GM19099 (cell line): ENCODE data around the gene OR9G1.

ENCODE experiments used
- POLR2A ChIP-seq: IDR thresholded peaks from 3 replicates; pipeline ENCODE4 v1.6.1; 2011; ENCODE audit warnings: low read depth; ENCODE audit not compliant: insufficient read length; ENCODE audit errors: extremely low read depth

The OR9G1 gene, protein sequence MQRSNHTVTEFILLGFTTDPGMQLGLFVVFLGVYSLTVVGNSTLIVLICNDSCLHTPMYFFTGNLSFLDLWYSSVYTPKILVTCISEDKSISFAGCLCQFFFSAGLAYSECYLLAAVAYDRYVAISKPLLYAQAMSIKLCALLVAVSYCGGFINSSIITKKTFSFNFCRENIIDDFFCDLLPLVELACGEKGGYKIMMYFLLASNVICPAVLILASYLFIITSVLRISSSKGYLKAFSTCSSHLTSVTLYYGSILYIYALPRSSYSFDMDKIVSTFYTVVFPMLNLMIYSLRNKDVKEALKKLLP

DNA sequence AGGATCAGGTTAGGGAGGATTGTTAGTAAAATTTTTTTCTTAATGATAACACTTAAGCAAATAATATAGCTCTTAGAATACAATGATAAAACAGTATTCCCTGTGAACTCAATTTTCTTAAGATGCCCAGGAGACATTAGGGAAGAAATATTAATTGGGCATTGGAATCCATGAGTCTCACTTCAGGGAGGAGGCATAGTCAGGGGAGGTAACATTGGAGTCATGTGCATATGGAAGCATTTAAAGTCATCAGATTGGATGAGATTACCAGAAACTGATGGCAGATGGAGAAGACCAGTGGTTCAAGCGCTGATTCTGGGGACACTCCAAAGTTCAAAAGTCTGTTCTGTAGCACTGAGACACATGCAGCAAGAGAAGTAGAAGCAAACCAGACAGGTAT lies at the start of gene OR9G1:
Gene OR9G1 (plus strand): TSS at position 301 of the 400 bp plus-strand sequence. CDS start 1,293 bp downstream, outside the sequence.
- no peak for TF ChIP-seq POLR2A

DNA sequence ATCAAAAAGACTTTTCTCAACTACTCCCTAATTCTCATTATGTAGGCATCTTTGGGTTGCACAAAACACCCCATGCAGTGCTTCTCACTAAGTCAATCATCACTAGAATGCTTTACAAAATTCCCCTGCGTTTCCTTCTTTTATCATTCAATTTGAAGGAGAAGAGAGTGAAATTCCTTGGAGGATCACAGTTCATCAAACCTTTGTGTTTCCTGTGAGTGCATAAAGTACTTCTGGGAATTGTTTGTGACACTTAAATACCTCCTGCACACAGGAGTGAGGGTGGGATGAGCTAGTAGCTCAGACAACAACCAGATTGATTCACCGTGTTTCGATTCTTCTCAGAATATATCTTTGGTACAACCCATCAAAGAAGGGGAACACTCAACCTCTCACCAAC lies 39.1 kb upstream of the OR9G1 start:
- TF ChIP-seq POLR2A: no peak

GRCh38 chr11:56663386-56663785 lies 35.5 kb upstream of the OR9G1 start, which contains the start of gene OR5AR1:
Gene OR5AR1 (plus strand): TSS chr11:56663686. CDS start chr11:56663686, 0 bp downstream.
- no peak for TF ChIP-seq POLR2A

- TF ChIP-seq POLR2A: no peak
Measured at GRCh38 chr11:56670984-56671383, 27.9 kb upstream of the OR9G1 start.

DNA sequence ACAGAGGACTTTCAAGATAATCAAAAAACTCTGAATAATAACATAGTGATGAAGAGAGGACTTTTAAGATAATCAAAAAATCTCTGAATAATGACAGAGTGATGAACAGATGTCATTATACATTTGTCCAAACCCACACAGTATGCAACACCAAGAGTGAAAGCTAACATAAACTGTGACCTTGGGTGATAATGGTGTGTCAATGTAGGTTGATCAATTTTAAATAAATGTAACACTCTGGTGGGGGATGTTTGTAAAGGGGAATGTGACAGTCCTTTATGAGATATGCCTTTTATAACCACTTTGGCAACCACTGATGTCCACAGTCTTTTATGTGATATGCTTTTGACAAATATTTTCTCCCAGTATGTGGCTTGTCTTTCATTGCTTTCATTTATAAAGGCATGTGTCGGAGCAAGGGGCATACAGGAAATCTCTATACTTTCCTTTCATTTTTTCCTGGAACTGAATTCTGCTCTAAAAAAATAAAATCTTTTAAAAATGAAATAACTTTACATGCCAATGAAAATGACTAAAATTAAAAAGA lies 10.3 kb upstream of the OR9G1 start:
- no peak for TF ChIP-seq POLR2A

DNA sequence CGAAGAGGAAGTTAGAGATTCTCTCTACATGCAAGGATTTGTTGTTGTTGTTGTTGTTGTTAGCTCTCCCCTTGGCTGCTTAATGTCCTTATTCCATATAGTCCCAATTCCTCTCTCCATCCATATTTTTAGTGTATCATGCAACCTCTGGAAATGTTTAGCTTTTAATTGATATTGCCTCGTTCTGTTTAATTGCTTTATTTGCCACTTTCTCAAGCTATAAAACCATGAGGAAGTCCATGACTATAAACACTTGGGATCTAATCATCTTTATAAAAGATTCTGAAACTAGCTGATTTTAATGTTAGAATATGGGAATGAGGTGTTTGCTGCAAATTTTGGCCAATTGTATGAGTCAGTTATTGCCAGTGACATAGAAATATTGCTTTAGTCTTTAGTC lies 5.5 kb upstream of the OR9G1 start:
- no peak for TF ChIP-seq POLR2A

DNA sequence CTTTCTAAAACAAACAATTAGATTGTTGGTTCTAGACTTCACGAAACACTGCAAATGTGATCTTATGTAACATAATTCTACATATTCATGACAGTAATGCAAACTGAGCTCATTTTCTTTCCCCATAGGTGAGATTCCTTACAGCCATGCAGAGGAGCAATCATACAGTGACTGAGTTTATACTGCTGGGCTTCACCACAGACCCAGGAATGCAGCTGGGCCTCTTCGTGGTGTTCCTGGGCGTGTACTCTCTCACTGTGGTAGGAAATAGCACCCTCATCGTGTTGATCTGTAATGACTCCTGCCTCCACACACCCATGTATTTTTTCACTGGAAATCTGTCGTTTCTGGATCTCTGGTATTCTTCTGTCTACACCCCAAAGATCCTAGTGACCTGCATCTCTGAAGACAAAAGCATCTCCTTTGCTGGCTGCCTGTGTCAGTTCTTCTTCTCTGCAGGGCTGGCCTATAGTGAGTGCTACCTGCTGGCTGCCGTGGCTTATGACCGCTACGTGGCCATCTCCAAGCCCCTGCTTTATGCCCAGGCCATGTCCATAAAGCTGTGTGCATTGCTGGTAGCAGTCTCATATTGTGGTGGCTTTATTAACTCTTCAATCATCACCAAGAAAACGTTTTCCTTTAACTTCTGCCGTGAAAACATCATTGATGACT lies 1.5 kb downstream of the OR9G1 start:
- no peak for TF ChIP-seq POLR2A

- TF ChIP-seq POLR2A: no peak
Measured at GRCh38 chr11:56700914-56701485, 2.1 kb downstream of the OR9G1 start.

- no peak for TF ChIP-seq POLR2A
Measured at GRCh38 chr11:56705784-56706396, 7.0 kb downstream of the OR9G1 start.

DNA sequence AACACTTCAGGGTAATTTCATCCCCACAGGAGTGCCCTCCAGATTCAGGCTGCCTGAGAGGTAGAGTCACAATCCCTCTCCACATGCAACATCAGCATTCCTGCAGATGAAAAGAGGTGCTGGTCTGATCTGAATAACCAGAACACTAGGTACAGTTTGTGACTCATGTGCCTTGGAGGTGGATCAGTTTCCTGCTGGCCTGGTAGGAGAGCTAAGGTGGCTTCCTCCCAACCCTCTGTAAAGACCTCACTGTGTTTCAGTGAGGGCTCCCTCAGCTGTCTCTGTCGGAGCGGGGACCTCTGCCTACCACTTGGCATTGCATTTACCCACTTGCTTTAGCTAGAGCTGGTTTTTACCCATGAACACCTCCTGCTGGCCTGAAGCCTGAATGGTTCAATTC lies 7.6 kb downstream of the OR9G1 start:
- TF ChIP-seq POLR2A: no peak

DNA sequence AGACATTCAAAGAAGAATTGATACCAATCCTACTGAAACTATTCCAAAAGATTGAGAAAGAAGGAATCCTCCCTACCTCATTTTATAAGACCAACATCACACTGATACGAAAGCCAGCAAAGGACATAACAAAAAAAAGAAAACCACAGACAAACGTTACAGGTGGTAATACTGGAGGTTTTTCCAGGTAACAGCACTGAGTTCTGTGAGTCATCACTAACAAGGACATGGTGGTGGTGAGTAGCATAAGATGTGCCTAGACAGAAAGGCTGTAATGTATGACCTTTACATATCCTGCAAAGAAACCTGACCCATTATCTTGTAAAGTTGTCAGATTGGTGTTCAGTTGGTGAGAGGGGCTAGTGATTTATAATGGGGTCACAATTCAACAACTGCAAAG lies 15.3 kb downstream of the OR9G1 start:
- no peak for TF ChIP-seq POLR2A

- TF ChIP-seq POLR2A: no peak
Measured at GRCh38 chr11:56716379-56716854, 17.5 kb downstream of the OR9G1 start.

DNA sequence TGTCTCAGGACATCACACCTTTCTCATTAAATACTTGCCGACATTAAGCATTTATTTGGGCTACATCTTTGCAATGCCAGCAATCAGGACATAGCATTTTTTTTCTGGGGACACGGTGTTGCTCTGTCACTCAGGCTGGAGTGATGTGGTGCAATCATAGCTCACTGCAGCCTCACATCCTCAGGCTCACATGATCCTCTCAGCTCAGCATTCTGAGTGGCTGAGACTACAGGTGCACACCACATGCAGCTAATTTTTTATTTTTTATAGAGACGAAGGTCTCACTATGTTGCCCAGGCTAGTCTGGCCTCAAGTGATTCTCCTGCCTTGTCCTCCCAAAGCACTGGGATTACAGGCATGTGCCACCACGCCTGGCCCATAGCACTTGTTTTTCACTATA lies 21.6 kb downstream of the OR9G1 start:
- no peak for TF ChIP-seq POLR2A

DNA sequence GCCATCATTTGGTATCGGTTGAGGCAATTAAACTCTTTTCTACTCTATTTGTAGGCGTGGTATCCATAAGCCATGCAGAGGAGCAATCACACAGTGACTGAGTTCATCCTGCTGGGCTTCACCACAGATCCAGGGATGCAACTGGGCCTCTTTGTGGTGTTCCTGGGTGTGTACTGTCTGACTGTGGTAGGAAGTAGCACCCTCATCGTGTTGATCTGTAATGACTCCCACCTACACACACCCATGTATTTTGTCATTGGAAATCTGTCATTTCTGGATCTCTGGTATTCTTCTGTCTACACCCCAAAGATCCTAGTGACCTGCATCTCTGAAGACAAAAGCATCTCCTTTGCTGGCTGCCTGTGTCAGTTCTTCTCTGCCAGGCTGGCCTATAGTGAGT lies 41.2 kb downstream of the OR9G1 start:
- no peak for TF ChIP-seq POLR2A

DNA sequence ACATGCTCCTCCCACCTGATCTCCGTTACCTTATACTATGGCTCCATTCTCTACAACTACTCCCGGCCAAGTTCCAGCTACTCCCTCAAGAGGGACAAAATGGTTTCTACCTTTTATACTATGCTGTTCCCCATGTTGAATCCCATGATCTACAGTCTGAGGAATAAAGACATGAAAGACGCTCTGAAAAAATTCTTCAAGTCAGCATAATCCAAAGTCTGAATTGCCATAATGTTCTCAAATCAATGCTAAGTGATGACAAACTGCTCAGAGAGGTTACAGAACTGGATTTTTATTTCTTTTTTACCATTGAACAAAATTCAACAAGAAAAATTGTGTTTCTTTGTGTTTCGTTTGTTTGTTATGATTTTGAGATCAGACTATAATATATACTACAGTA lies 42.0 kb downstream of the OR9G1 start:
- no peak for TF ChIP-seq POLR2A
